ENCODE measurements around the gene MRFAP1L1. TPM values are rescaled to one million over a fixed set of nuclear protein-coding genes. Genes with fewer than 3 reads are reported as not detected.

MRFAP1L1 gene
- polyA plus RNA-seq, 3 donors, result 7.6 to 19.1 (median 13.8) TPM

- Histone ChIP-seq H3K4me2 (replicated peaks; ENCODE audit: extremely low read depth, low read length, poor library complexity, severe bottlenecking) (no peak overlapping the region), H3K36me3 (replicated peaks in 1 of 2; ENCODE audit: control insufficient read depth in 1 of 2, insufficient read depth in 2 of 2, low read length in 2 of 2) (peaks cover 9 to 53% of the 10 kb centered on the region in 2 donors), H3K9me3 (replicated peaks in 1 of 2; ENCODE audit: control insufficient read depth in 1 of 2, insufficient read depth in 1 of 2, low read length in 2 of 2) (no peaks in the 10 kb centered on the region), H2AFZ (ENCODE audit: insufficient read depth, low read depth, low read length, poor library complexity, severe bottlenecking) (no peak overlapping the region), H3K27ac (ENCODE audit: low read depth in 1 of 2, low read length in 2 of 2) (no peak overlapping the region), H4K20me1 (ENCODE audit: insufficient read depth, low read length) (peaks cover 29% of the 10 kb centered on the region), H3K4me3 (replicated peaks in 1 of 3; ENCODE audit: low read depth in 2 of 3, low read length in 3 of 3) (no peak overlapping the region), H3K27me3 (ENCODE audit: control insufficient read depth in 2 of 2, insufficient read depth in 2 of 2, low read length in 2 of 2) (no peaks in the 10 kb centered on the region), H3K9ac (ENCODE audit: insufficient read depth, low read length, poor library complexity, severe bottlenecking) (no peak overlapping the region), H3K79me2 (ENCODE audit: insufficient read depth, low read length) (peaks cover 63% of the 10 kb centered on the region), H3K4me1 (ENCODE audit: control insufficient read depth in 1 of 2, insufficient read depth in 2 of 2, low read length in 2 of 2) (peaks cover 32 to 33% of the 10 kb centered on the region in 2 donors)
- H3K27me3 Mint-ChIP-seq (ENCODE audit: low read depth in 3 of 3), result peaks cover 0 to 2% (median 0%) of the 10 kb centered on the region in 3 donors
- no peak for DNase-seq
- no CpG with 5 or more reads among the region's 2 CpGs for WGBS (ENCODE audit: insufficient coverage)
- H3K4me3 Mint-ChIP-seq, result no peak overlapping the region
- intact Hi-C loops (cut with micrococcal nuclease), result loop anchor here in 1 of 2 donors (10.0 kb wide), 1 partner anchor 939 kb away; no protein-coding TSS in a partner anchor
- no peak for TF ChIP-seq CTCF (IDR thresholded peaks at IDR 0.05)
- peaks cover 0 to 6% (median 2%) of the 10 kb centered on the region in 7 donors for H3K9me3 Mint-ChIP-seq
- no peak overlapping the region for H3K27ac Mint-ChIP-seq
- H3K4me1 Mint-ChIP-seq, result peaks cover 43% of the 10 kb centered on the region
- peaks cover 40 to 51% of the 10 kb centered on the region in 2 donors for H3K36me3 Mint-ChIP-seq
These were observed 4.0 kb downstream of the MRFAP1L1 start for GRCh38 chr4:6705646-6706045.

GRCh38 chr4:6703786-6704185, 5.9 kb downstream of the MRFAP1L1 start:
- Histone ChIP-seq H4K20me1 (ENCODE audit: insufficient read depth, low read length) (peaks cover 29% of the 10 kb centered on the region), H3K27me3 (ENCODE audit: control insufficient read depth in 2 of 2, insufficient read depth in 2 of 2, low read length in 2 of 2) (no peaks in the 10 kb centered on the region), H3K36me3 (replicated peaks in 1 of 2; ENCODE audit: control insufficient read depth in 1 of 2, insufficient read depth in 2 of 2, low read length in 2 of 2) (peaks cover 12 to 69% of the 10 kb centered on the region in 2 donors), H3K4me2 (replicated peaks; ENCODE audit: extremely low read depth, low read length, poor library complexity, severe bottlenecking) (no peak overlapping the region), H3K4me3 (replicated peaks in 1 of 3; ENCODE audit: low read depth in 2 of 3, low read length in 3 of 3) (no peak overlapping the region), H3K9me3 (replicated peaks in 1 of 2; ENCODE audit: control insufficient read depth in 1 of 2, insufficient read depth in 1 of 2, low read length in 2 of 2) (no peaks in the 10 kb centered on the region), H3K27ac (ENCODE audit: low read depth in 1 of 2, low read length in 2 of 2) (no peak overlapping the region), H3K4me1 (ENCODE audit: control insufficient read depth in 1 of 2, insufficient read depth in 2 of 2, low read length in 2 of 2) (peaks cover 20% of the 10 kb centered on the region in 2 donors), H3K79me2 (ENCODE audit: insufficient read depth, low read length) (peaks cover 59% of the 10 kb centered on the region), H3K9ac (ENCODE audit: insufficient read depth, low read length, poor library complexity, severe bottlenecking) (no peak overlapping the region), H2AFZ (ENCODE audit: insufficient read depth, low read depth, low read length, poor library complexity, severe bottlenecking) (no peak overlapping the region)
- peaks cover 32% of the 10 kb centered on the region for H3K4me1 Mint-ChIP-seq
- H3K9me3 Mint-ChIP-seq, result peaks cover 0 to 6% (median 2%) of the 10 kb centered on the region in 7 donors
- peaks cover 0 to 2% (median 0%) of the 10 kb centered on the region in 3 donors for H3K27me3 Mint-ChIP-seq (ENCODE audit: low read depth in 3 of 3)
- 71% methylated on average over 1 of the region's 3 CpGs for WGBS (ENCODE audit: insufficient coverage)
- intact Hi-C loops (cut with micrococcal nuclease), result loop anchor here in 1 of 2 donors (10.0 kb wide), 1 partner anchor 941 kb away; no protein-coding TSS in a partner anchor
- no peak for TF ChIP-seq CTCF (IDR thresholded peaks at IDR 0.05)
- H3K36me3 Mint-ChIP-seq, result peaks cover 53 to 62% of the 10 kb centered on the region in 2 donors
- H3K27ac Mint-ChIP-seq, result peak overlapping the region in 1 of 7 donors; percentile 44
- DNase-seq, result no peak
- no peak overlapping the region for H3K4me3 Mint-ChIP-seq
